ENCODE data around the gene GPR78. TPM values are rescaled to one million over a fixed set of nuclear protein-coding genes. Genes with fewer than 3 reads are reported as not detected.

GPR78 gene
- total and polyA plus RNA-seq, 2 of the 13 experiments (the other 11 are each of a cell fraction or from before 2014, with no cell fraction given), result 0.01 to 0.07 TPM

GRCh38 chr4:8580321-8581093 lies at the start of gene GPR78 (continued):
- no peak for TF ChIP-seq RBFOX2 (IDR thresholded peaks at IDR 0.05; ENCODE audit: low read depth, low read length)
- TF ChIP-seq KIAA2018 (CRISPR knock-in tag; IDR thresholded peaks at IDR 0.05; ENCODE audit: borderline replicate concordance), result no peak
- no peak; the same call in 1 of the 2 replicates for TF ChIP-seq ZNF772 (CRISPR knock-in tag; IDR thresholded peaks at IDR 0.05)
- TF ChIP-seq POLR2AphosphoS5 (IDR thresholded peaks at IDR 0.05; ENCODE audit: low read depth, low read length), result no peak
- no peak for TF ChIP-seq PAXIP1 (CRISPR knock-in tag; conservative IDR thresholded peaks at IDR 0.05)
- TF ChIP-seq ZBTB40 (IDR thresholded peaks at IDR 0.05), result no peak
- TF ChIP-seq ZBTB40 (CRISPR knock-in tag; IDR thresholded peaks at IDR 0.05), result peak; percentile 21; the same call in 1 of the 2 replicates
